Breast epithelium (tissue), 3 donors: ENCODE data around the gene COL8A1.

Experiments used
- CTCF ChIP-seq, 3 donors: fragments of 450-650 bp; IDR thresholded peaks; one replicate each; pipeline ENCODE4 v1.5.1; 2016 to 2017; ENCODE audit warnings: antibody characterized with exemption in 3 of 3, mild to moderate bottlenecking in 3 of 3, moderate library complexity in 3 of 3
- POLR2A ChIP-seq: fragments of 450-650 bp; IDR thresholded peaks from one replicate; pipeline ENCODE4 v1.6.1; 2016; ENCODE audit warnings: antibody characterized with exemption, mild to moderate bottlenecking, moderate library complexity

DNA sequence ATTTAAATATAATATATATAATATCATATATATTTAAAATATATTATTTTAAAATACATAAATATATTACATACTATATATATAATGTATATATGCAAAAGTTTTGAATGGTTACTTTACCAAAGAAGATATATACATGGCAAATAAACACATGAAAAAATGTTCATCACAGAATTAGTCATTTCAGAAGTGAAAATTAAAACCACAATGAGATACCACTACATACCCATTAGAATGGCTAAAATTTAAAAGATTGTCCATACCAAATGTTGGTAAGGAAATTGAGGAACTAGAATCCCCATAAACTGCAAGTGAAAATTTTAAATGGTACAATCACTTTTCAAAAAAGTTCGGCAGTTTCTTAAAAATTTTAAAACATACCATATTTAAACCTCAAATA lies 23.6 kb upstream of the COL8A1 start:
- TF ChIP-seq CTCF (IDR thresholded peaks at IDR 0.05), result no peak
- TF ChIP-seq POLR2A, result no peak
